Mucosa of rectum (tissue), 2 donors: ENCODE measurements around the gene PLXNA4.

Experiments used
- H3K27ac ChIP-seq, 2 donors: one replicate each; pipeline ENCODE4 v1.7.0; 2013; ENCODE audit warnings: inconsistent platforms in 2 of 2, low read depth in 2 of 2, low read length in 2 of 2
- H3K27me3 ChIP-seq, 2 donors: one replicate each; pipeline ENCODE4 v1.7.0; 2013; ENCODE audit warnings: low read length in 2 of 2; ENCODE audit not compliant: control insufficient read depth in 2 of 2, insufficient read depth in 2 of 2
- H3K36me3 ChIP-seq, 2 donors: one replicate each; pipeline ENCODE4 v1.7.0; 2013; ENCODE audit warnings: low read length in 2 of 2; ENCODE audit not compliant: control insufficient read depth in 2 of 2, insufficient read depth in 2 of 2
- H3K4me1 ChIP-seq, 2 donors: one replicate each; pipeline ENCODE4 v1.7.0; 2013; ENCODE audit warnings: low read length in 2 of 2, mild to moderate bottlenecking in 1 of 2; ENCODE audit not compliant: control insufficient read depth in 2 of 2, insufficient read depth in 2 of 2
- H3K4me3 ChIP-seq, 2 donors: one replicate each; pipeline ENCODE4 v1.7.0; 2013; ENCODE audit warnings: low read length in 2 of 2
- H3K9ac ChIP-seq, 2 donors: one replicate each; pipeline ENCODE4 v1.7.0; 2013; ENCODE audit warnings: low read length in 2 of 2, low read depth in 1 of 2, mild to moderate bottlenecking in 1 of 2
- H3K9me3 ChIP-seq, 2 donors: one replicate each; pipeline ENCODE4 v1.7.0; 2013; ENCODE audit warnings: low read length in 2 of 2; ENCODE audit not compliant: control insufficient read depth in 2 of 2
- donor health status: healthy.
- donor health status: Normal muscosa, but diverticular disease.

The PLXNA4 gene

DNA sequence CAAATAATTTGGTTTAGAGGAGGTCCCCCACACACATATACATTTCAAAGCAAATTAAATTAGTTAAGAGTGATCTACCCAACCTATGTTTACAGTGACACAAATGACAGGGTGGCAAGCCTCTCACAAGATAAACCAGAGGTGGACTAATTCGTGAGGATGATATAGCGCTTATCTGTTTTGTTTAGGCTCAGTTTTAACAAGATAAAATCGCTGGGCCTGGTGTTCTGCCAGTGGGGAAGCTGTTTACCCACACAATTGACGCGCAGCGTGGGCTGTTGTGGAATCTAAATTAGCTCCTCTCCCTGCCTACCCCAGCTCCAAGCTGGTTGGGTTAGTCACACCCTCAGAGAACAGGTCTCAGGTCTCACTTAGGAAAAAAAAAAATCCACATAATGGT, 16.7 kb upstream of the PLXNA4 start:
- peaks cover 0 to 4% of the 10 kb centered on the region in 2 donors for H3K27me3 ChIP-seq
- H3K9me3 ChIP-seq = no peaks in the 10 kb centered on the region
- H3K9ac ChIP-seq = no peak overlapping the region
- no peaks in the 10 kb centered on the region for H3K36me3 ChIP-seq
- H3K4me1 ChIP-seq = no peaks in the 10 kb centered on the region
- no peak overlapping the region for H3K4me3 ChIP-seq
- no peak overlapping the region for H3K27ac ChIP-seq

- no peaks in the 10 kb centered on the region for H3K9me3 ChIP-seq
- no peak overlapping the region for H3K9ac ChIP-seq
Observed at GRCh38 chr7:132592231-132592920, 16.1 kb upstream of the PLXNA4 start.

DNA sequence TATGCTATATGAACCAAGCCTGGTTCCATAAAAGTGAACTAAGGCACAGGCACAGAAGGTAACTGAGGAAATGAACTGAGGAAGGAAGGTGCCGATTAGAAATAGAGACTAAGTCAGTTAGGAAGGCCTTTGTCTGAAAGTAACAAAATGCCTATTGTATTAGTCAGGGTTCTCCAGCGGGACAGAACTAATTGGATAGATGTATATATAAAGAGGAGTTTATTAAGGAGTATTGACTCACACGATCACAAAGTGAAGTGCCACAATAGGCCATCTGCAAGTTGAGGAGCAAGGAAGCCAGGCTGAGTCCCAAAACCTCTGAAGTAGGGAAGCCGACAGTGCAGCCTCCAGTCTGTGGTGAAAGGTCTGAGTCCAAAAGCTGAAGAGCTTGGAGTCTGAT, 13.9 kb upstream of the PLXNA4 start:
- Histone ChIP-seq H3K4me3 (no peak overlapping the region), H3K9ac (no peak overlapping the region), H3K9me3 (no peaks in the 10 kb centered on the region), H3K27ac (no peak overlapping the region), H3K27me3 (peaks cover 0 to 4% of the 10 kb centered on the region in 2 donors), H3K4me1 (no peaks in the 10 kb centered on the region), H3K36me3 (no peaks in the 10 kb centered on the region)

More at GRCh38 chr7:132592231-132592920, 16.1 kb upstream of the PLXNA4 start:
- Histone ChIP-seq H3K4me3 (no peak overlapping the region), H3K27me3 (peaks cover 0 to 4% of the 10 kb centered on the region in 2 donors), H3K27ac (no peak overlapping the region), H3K36me3 (no peaks in the 10 kb centered on the region), H3K4me1 (no peaks in the 10 kb centered on the region)

DNA sequence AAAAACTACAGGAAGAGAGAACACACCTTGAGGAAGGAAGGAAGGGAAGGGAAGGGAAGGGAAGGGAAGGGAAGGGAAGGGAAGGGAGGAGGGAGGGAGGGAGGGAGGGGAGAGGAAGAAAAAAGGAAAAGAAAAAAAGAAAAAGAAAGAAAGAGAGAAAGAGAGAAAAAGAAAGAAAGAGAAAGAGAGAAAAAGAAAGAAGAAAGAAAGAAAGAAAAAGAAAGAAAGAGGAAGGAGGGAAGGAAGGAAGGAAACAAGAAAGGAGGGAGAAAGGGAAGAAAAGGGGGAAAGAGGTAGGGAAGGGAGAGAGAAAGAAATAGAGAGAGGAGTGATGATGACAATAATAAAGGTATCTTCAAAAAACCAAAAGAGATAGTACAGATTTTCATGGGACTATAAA, 12.3 kb upstream of the PLXNA4 start:
- no peaks in the 10 kb centered on the region for H3K4me1 ChIP-seq
- no peak overlapping the region for H3K9ac ChIP-seq
- H3K27me3 ChIP-seq = peaks cover 0 to 4% of the 10 kb centered on the region in 2 donors
- H3K9me3 ChIP-seq = no peaks in the 10 kb centered on the region
- no peak overlapping the region for H3K4me3 ChIP-seq
- no peak overlapping the region for H3K27ac ChIP-seq
- H3K36me3 ChIP-seq = no peaks in the 10 kb centered on the region

GRCh38 chr7:132584796-132585494, 8.7 kb upstream of the PLXNA4 start:
- Histone ChIP-seq H3K27ac (no peak overlapping the region), H3K4me1 (no peaks in the 10 kb centered on the region), H3K9ac (no peak overlapping the region)

GRCh38 chr7:132581431-132581830, 5.2 kb upstream of the PLXNA4 start:
- Histone ChIP-seq H3K4me1 (no peaks in the 10 kb centered on the region), H3K9ac (no peak overlapping the region), H3K4me3 (no peak overlapping the region), H3K27ac (no peak overlapping the region), H3K27me3 (peaks cover 5 to 11% of the 10 kb centered on the region in 2 donors), H3K36me3 (no peaks in the 10 kb centered on the region), H3K9me3 (no peaks in the 10 kb centered on the region)

More at GRCh38 chr7:132584796-132585494, 8.7 kb upstream of the PLXNA4 start:
- Histone ChIP-seq H3K4me3 (no peak overlapping the region), H3K36me3 (no peaks in the 10 kb centered on the region), H3K9me3 (no peaks in the 10 kb centered on the region), H3K27me3 (no peaks in the 10 kb centered on the region)

- Histone ChIP-seq H3K4me1 (no peaks in the 10 kb centered on the region), H3K9me3 (no peaks in the 10 kb centered on the region), H3K27ac (no peak overlapping the region), H3K9ac (no peak overlapping the region), H3K4me3 (no peak overlapping the region), H3K36me3 (no peaks in the 10 kb centered on the region), H3K27me3 (peaks cover 8 to 17% of the 10 kb centered on the region in 2 donors)
Observed at GRCh38 chr7:132580717-132581285, 4.5 kb upstream of the PLXNA4 start.

DNA sequence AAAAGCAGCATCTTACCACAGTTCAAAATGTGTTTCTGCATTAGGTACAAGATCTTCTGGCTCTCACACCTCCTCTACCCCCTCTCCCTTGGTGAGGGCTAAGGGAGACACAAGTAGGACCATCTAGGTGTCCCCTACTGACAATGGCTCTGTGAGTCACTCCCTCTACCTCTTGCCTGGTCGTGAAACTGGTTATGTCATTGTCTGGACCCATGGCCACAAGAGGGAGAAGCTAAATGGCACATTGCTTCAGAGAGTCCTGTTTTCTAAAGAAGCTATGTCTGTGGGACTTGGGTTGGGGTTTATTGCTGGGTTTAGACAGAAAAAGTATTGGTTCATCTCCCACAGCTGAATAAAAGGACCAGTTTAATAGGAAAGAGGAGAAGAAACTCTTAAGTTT, 4.0 kb upstream of the PLXNA4 start:
- Histone ChIP-seq H3K36me3 (no peaks in the 10 kb centered on the region), H3K4me3 (no peak overlapping the region), H3K9ac (no peak overlapping the region), H3K27me3 (peaks cover 13 to 22% of the 10 kb centered on the region in 2 donors), H3K27ac (no peak overlapping the region), H3K4me1 (peaks cover 0 to 3% of the 10 kb centered on the region in 2 donors), H3K9me3 (no peaks in the 10 kb centered on the region)

DNA sequence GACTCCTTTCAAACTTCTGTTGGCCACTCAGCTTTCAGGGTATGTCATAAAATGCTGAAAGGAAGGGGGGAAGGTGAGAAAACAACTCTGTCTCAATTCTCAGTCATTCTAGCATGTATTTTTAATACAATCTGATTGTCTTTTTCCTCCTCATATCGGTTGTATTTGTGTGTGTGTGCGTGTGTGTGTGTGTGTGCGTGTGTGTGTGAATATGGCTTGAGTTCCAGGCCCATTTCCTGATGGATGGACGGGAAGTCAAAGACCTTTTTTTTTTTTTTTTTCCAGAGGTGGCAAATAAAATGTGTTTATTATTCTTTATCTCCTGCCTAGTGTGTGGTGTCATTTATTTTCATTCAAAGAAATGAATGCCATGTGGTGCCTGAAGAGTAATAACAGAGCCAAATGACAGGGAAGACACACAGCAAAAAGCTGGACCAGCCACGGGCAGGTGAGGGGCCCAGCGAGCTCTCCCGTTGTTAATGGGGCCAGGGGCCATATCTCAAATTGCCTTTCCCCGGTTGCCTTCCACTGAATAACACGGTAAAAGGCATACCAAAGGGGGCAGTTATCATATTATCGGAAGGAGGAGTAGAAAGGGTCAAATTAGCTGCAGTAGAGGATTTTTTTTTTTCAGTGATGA, 3.1 kb upstream of the PLXNA4 start:
- Histone ChIP-seq H3K4me1 (peaks cover 0 to 3% of the 10 kb centered on the region in 2 donors), H3K9me3 (no peaks in the 10 kb centered on the region), H3K4me3 (no peak overlapping the region), H3K9ac (no peak overlapping the region), H3K36me3 (no peaks in the 10 kb centered on the region), H3K27ac (no peak overlapping the region), H3K27me3 (peaks cover 20 to 30% of the 10 kb centered on the region in 2 donors)

GRCh38 chr7:132578826-132579225, 2.6 kb upstream of the PLXNA4 start:
- H3K9ac ChIP-seq = no peak overlapping the region
- peaks cover 24 to 35% of the 10 kb centered on the region in 2 donors for H3K27me3 ChIP-seq

More at GRCh38 chr7:132578826-132579225, 2.6 kb upstream of the PLXNA4 start:
- Histone ChIP-seq H3K4me3 (no peak overlapping the region), H3K27ac (no peak overlapping the region), H3K36me3 (no peaks in the 10 kb centered on the region), H3K9me3 (no peaks in the 10 kb centered on the region), H3K4me1 (peaks cover 0 to 3% of the 10 kb centered on the region in 2 donors)
